SK-N-SH treated with all-trans-retinoic acid at 6 μM for 48 hours (cell line): ENCODE data around the gene SLC6A18.

Experiments used
- BACH2 ChIP-seq: fragments of 250-450 bp; sonication (Bioruptor Pico); IDR thresholded peaks from 2 replicates; pipeline ENCODE4 v1.9.0; 2021; ENCODE audit warnings: mild to moderate bottlenecking, borderline replicate concordance
- CSDC2 ChIP-seq: fragments of 250-450 bp; sonication (Bioruptor Pico); IDR thresholded peaks from 2 replicates; pipeline ENCODE4 v1.5.0; 2020; ENCODE audit warnings: mild to moderate bottlenecking, moderate library complexity
- ZNF70 ChIP-seq: fragments of 450-650 bp; formaldehyde crosslinking; IDR thresholded peaks from 2 replicates; pipeline ENCODE4 v1.5.0; 2020; ENCODE audit warnings: mild to moderate bottlenecking, moderate library complexity

DNA sequence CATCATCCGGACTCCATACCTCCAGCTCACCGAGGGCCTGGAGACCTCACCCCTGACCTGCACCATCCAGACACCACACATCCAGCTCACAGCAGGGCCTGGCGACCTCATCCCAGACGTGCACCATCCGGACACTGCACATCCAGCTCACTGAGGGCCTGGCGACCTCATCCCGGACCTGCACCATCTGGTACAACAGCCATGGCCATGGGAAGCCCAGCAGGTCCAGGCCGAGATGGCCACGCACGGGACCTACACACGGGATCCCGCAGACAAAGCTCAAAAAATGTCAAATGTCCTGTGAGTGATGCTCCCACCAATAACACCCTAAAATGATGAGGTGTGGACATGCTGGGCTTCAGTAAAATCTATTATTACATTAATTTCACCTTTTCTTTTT, 60.0 kb downstream of the SLC6A18 start:
- TF ChIP-seq CSDC2 (CRISPR knock-in tag) (no peak), ZNF70 (CRISPR knock-in tag) (no peak), BACH2 (CRISPR knock-in tag) (no peak)
